Psoas muscle (tissue), 8 donors: ENCODE measurements around the gene GNA12. TPM values are rescaled to one million over a fixed set of nuclear protein-coding genes. Genes with fewer than 3 reads are reported as not detected.

Experiments used
- ATAC-seq, 4 donors: fragments of 200-7000 bp; cut with Tn5 transposase; one replicate each; pipeline ENCODE4 v1.9.1; 2020; ENCODE audit warnings: moderate library complexity in 3 of 4, mild to moderate bottlenecking in 2 of 4
- DNase-seq, 2 donors: peaks; one replicate each; pipeline ENCODE4 v3.0.0-alpha.2; 2020
- H3K27ac ChIP-seq: fragments of 200-600 bp; one replicate; pipeline ENCODE4 v1.8.0; 2022
- H3K27me3 ChIP-seq, 3 donors: fragments of 200-600 bp in 1 of 3; one replicate each; pipeline versions ENCODE4 v1.6.1 to v1.8.0; 2013 to 2022; ENCODE audit warnings: low read length in 2 of 3, mild to moderate bottlenecking in 2 of 3, moderate library complexity in 1 of 3; ENCODE audit not compliant: insufficient read depth in 3 of 3
- H3K36me3 ChIP-seq, 2 donors: fragments of 200-600 bp in 1 of 2; one replicate each; pipeline versions ENCODE4 v1.6.1 to v1.8.0; 2013 to 2022; ENCODE audit warnings: low read depth in 1 of 2, mild to moderate bottlenecking in 1 of 2, moderate library complexity in 1 of 2; ENCODE audit not compliant: insufficient read depth in 1 of 2
- H3K4me1 ChIP-seq: fragments of 200-600 bp; one replicate; pipeline ENCODE4 v1.8.0; 2022
- H3K4me3 ChIP-seq: fragments of 200-600 bp; one replicate; pipeline ENCODE4 v1.8.0; 2022; ENCODE audit warnings: mild to moderate bottlenecking
- H3K9me3 ChIP-seq: fragments of 200-600 bp; one replicate; pipeline ENCODE4 v1.8.0; 2022
- WGBS, 3 donors: extraction: QIAGEN DNeasy Blood & Tissue Kit; methylation state at CpG; one replicate each; pipeline versions ENCODE4 v1.1.6 to v1.1.7; 2013; 5-methylcytosine and 5-hydroxymethylcytosine counted together
- intact Hi-C, 2 donors: fragments of 100-400 bp; cut with DNase I; formaldehyde crosslinking; loops; one replicate each; pipeline versions ENCODE4 v1.11.0 to v1.14.2; 2022
- polyA plus RNA-seq, 3 donors: library from polyadenylated mRNA; stranded (reverse); fragments of 200-250 nt; gene quantifications; one replicate each; pipeline ENCODE4 v1.2.3, GENCODE V29; 2013
- total RNA-seq, 4 donors: library from RNA; stranded (reverse); fragmentation: NEBNext Ultra II Directional in 2 of 4; extraction: Animal tissue kit (Norgen Biotek cat#: 25700) in 2 of 4; gene quantifications; one replicate each; pipeline versions ENCODE4 v1.2.1 to v1.2.4, GENCODE V29; 2021 to 2023
- TF ChIP-seq, protein P1 (sequence below): fragments of 200-600 bp; IDR thresholded peaks from one replicate; pipeline ENCODE4 v1.8.0; 2022; ENCODE audit warnings: antibody characterized with exemption
- donor health status: healthy with polysubstance abuse.
- donor health status: DM: no; HTN: no; CAD: no; lungs with moderate emphysema.
- donor health status: Bipolar disorder and iron deficiency.
- donor health status: healthy.
- donor health status: DM: yes; HTN: yes; CAD: no.
- donor health status: DM: no; HTN: no; CAD: no.
- donor health status: DM: no; HTN: no; CAD: no.
- donor health status: DM: yes; HTN: yes; CAD: no.

The GNA12 gene
- total and polyA plus RNA-seq, 7 donors, result 7.1 to 20.2 (median 15.4) TPM

DNA sequence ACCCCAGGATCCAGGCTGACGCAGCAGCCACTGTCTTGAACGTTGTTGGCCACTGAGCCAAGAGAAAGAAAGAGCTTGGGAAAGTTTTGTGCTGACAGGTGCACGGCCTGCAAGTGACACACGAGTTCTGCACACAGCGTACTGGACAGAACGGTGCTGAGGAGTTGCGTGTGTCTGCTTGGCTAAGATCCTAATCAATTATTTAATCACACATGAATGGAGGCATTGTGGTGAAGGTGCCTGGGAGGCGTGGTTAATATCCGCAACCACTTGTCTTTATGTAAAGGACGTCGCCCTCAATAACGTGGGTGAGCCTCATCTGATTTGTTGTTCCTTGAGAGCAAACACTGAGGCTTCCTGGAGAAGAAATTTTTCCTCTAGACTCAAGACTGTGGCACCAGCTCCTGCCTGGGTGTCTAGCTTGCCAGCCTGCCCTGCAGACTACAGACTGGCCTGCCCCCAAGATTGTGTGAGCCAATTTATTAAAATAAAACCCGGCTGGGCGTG, 16.6 kb upstream of the GNA12 start:
- no peak overlapping the region for H3K4me3 ChIP-seq
- H3K4me1 ChIP-seq, result peaks cover 15% of the 10 kb centered on the region
- 32 to 57% (median 42%) methylated on average over 14 of the region's 14 CpGs for WGBS, 3 donors
- DNase-seq, result peak in 1 of 2 donors; percentile 64
- TF ChIP-seq, protein P1, sequence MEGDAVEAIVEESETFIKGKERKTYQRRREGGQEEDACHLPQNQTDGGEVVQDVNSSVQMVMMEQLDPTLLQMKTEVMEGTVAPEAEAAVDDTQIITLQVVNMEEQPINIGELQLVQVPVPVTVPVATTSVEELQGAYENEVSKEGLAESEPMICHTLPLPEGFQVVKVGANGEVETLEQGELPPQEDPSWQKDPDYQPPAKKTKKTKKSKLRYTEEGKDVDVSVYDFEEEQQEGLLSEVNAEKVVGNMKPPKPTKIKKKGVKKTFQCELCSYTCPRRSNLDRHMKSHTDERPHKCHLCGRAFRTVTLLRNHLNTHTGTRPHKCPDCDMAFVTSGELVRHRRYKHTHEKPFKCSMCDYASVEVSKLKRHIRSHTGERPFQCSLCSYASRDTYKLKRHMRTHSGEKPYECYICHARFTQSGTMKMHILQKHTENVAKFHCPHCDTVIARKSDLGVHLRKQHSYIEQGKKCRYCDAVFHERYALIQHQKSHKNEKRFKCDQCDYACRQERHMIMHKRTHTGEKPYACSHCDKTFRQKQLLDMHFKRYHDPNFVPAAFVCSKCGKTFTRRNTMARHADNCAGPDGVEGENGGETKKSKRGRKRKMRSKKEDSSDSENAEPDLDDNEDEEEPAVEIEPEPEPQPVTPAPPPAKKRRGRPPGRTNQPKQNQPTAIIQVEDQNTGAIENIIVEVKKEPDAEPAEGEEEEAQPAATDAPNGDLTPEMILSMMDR, result no peak
- intact Hi-C loops, result loop anchor here in 1 of 2 donors (10.0 kb wide), 1 partner anchor 1034 kb away; no protein-coding TSS in a partner anchor
- peak overlapping the region; percentile 30 for H3K27ac ChIP-seq
- H3K9me3 ChIP-seq, result no peaks in the 10 kb centered on the region
- no peaks in the 10 kb centered on the region for H3K36me3 ChIP-seq
- peak; percentile 58 to 84 (median 78) for ATAC-seq
- peaks cover 0 to 3% (median 0%) of the 10 kb centered on the region in 3 donors for H3K27me3 ChIP-seq

DNA sequence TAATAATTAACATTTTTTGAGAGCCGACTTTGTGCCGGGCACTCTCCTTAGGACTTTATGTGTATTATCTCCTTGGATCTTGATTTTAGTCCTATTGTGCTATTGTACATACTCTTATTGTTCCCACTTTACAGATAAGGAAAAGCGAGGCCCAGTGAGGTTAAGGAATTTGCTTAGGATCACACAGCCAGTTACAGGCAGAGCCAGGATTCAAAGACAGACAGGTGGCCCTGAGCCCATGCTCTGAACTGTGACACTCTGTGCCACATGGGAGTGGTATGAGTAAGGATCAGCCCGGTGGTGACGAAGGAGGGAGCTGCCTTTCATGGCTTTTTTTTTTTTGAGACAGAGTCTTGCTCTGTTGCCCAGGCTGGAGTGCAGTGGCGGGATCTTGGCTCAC, 15.8 kb upstream of the GNA12 start:
- TF ChIP-seq, protein P1, result no peak
- no peak overlapping the region for H3K27ac ChIP-seq
- intact Hi-C loops, result loop anchor here in 1 of 2 donors (10.0 kb wide), 1 partner anchor 1035 kb away; no protein-coding TSS in a partner anchor
- H3K27me3 ChIP-seq, result no peaks in the 10 kb centered on the region
- 68 to 84% (median 80%) methylated on average over 6 of the region's 6 CpGs for WGBS, 3 donors
- H3K4me1 ChIP-seq, result peaks cover 15% of the 10 kb centered on the region
- H3K36me3 ChIP-seq, result no peaks in the 10 kb centered on the region
- peak in 2 of 4 donors; percentile 30 to 54 for ATAC-seq
- DNase-seq, result no peak
- no peak overlapping the region for H3K4me3 ChIP-seq
- H3K9me3 ChIP-seq, result no peaks in the 10 kb centered on the region

DNA sequence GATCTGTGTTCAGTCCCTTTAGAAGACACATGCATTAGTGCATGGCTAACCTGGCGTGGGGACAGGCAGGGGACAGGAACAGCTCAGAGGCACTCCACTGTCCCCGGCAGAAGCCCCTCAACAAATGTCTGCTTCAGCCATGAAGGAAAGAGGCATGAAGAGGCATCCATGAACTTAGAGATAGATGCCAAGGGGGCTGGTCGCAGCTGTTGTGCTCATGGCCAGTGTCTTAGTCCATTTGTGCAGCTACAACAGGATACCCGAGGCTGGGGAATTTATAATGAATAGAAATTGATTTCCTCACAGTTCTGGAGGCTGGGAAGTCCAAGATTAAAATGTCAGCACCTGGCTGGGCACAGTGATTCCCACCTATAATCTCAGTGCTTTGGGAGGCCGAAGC, 14.5 kb upstream of the GNA12 start:
- DNase-seq, result no peak
- Histone ChIP-seq H3K36me3 (no peaks in the 10 kb centered on the region), H3K4me3 (no peak overlapping the region), H3K9me3 (no peaks in the 10 kb centered on the region), H3K27me3 (no peaks in the 10 kb centered on the region), H3K4me1 (peaks cover 7% of the 10 kb centered on the region), H3K27ac (no peak overlapping the region)
- TF ChIP-seq, protein P1, result no peak
- intact Hi-C loops, result no loop called here
- no peak for ATAC-seq
- 61 to 77% (median 68%) methylated on average over 5 of the region's 5 CpGs for WGBS, 3 donors

DNA sequence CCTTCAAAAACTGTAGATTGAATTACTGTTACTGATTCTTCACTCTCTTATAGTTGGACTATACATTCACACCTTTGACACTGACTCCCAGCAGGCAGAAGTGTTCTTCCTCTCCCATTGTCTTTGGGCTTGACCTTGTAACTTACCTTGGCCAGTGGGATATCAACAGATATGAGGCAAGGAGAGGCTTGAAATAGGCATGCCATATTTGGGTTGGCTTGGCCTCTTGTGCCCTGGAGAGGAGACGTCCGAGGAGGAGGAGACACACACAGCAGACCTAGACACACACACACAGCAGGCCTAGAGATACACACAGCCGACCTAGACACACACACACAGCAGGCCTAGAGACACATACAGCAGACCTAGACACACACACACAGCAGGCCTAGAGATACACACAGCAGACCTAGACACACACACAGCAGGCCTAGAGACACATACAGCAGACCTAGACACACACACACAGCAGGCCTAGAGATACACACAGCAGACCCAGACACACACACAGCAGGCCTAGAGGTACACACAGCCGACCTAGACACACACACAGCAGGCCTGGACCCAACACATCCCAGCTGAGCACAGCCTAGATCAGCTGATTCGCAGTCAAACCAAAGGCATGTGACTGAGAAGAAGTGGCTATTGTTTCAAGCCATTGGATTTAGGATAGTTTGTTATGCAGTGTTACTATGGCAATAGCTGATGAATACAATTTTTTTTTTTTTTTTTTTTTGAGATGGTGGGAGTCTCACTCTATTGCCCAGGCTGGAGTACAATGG, 12.5 kb upstream of the GNA12 start:
- H3K27ac ChIP-seq, result no peak overlapping the region
- no peak overlapping the region for H3K4me3 ChIP-seq
- H3K4me1 ChIP-seq, result no peaks in the 10 kb centered on the region
- intact Hi-C loops, result no loop called here
- 53 to 69% (median 54%) methylated on average over 5 of the region's 5 CpGs for WGBS, 3 donors
- no peak for DNase-seq
- TF ChIP-seq, protein P1, result no peak
- no peaks in the 10 kb centered on the region for H3K36me3 ChIP-seq
- H3K9me3 ChIP-seq, result no peaks in the 10 kb centered on the region
- peak in 3 of 4 donors; percentile 28 to 39 (median 35) for ATAC-seq
- H3K27me3 ChIP-seq, result no peaks in the 10 kb centered on the region
